ENCODE data around the gene BMS1.
"Not testable (repeated sequence)": the region's sequence is repeated elsewhere in the genome, so short reads cannot be mapped to it uniquely, and the experiment has no call there.

BMS1 gene

DNA sequence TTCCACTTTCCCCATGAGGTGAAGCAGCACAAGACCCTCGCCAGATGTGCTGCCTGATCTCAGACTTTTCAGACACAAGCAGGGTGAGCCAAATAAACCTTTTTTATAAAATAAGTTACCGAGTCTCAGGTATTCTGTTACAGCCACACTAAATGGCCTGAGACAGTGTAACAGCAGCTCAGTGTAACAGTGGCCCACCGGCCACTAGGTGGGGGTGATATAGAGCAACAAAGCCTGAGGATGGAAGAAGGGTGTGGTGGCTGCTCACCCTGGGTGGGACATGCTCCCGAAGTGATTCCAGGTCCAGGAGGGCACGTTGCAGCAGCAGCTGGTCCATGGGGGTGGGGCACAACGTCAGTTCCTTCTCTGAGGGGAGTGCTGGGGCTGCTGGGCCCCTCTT is 44.6 kb downstream of the BMS1 start:
- H3K27ac Mint-ChIP-seq = peak overlapping the region; percentile 37
- TF ChIP-seq, protein P1, sequence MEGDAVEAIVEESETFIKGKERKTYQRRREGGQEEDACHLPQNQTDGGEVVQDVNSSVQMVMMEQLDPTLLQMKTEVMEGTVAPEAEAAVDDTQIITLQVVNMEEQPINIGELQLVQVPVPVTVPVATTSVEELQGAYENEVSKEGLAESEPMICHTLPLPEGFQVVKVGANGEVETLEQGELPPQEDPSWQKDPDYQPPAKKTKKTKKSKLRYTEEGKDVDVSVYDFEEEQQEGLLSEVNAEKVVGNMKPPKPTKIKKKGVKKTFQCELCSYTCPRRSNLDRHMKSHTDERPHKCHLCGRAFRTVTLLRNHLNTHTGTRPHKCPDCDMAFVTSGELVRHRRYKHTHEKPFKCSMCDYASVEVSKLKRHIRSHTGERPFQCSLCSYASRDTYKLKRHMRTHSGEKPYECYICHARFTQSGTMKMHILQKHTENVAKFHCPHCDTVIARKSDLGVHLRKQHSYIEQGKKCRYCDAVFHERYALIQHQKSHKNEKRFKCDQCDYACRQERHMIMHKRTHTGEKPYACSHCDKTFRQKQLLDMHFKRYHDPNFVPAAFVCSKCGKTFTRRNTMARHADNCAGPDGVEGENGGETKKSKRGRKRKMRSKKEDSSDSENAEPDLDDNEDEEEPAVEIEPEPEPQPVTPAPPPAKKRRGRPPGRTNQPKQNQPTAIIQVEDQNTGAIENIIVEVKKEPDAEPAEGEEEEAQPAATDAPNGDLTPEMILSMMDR (IDR thresholded peaks at IDR 0.05) = peak; percentile 15
- H3K36me3 Mint-ChIP-seq (ENCODE audit: low read depth) = peaks cover 88% of the 10 kb centered on the region
- H3K4me3 Mint-ChIP-seq = no peak overlapping the region
- peaks cover 4% of the 10 kb centered on the region for H3K27me3 Mint-ChIP-seq (ENCODE audit: low read depth, poor library complexity)
- peaks cover 27% of the 10 kb centered on the region for H3K9me3 Mint-ChIP-seq
- DNase-seq = peak; percentile 10
- H3K4me1 Mint-ChIP-seq = peaks cover 5% of the 10 kb centered on the region

DNA sequence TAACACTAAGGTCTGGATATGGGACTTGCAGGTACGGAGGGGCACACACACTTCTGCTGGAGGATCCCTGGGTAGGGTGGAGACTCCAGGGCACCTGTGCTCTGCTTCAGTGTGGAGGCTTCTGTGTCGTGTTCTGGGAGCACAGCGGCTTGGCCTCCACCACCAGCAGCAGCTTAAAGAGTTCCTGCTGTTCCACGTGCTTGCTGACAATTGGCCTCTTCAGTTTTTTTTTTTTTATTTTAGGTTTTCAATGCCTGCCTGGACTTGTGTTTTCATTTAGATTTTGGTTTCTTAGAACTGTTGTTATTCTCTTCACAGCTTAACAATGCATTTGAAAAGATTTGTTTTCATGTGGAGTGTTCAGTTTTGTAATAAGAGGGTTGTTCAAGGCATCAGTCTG is 45.8 kb downstream of the BMS1 start:
- Mint-ChIP-seq H3K9me3 (peaks cover 20% of the 10 kb centered on the region), H3K36me3 (ENCODE audit: low read depth) (peaks cover 76% of the 10 kb centered on the region)
- DNase-seq; H3K4me1 Mint-ChIP-seq; H3K27ac Mint-ChIP-seq; H3K27me3 Mint-ChIP-seq (ENCODE audit: low read depth, poor library complexity); H3K4me3 Mint-ChIP-seq: not testable (repeated sequence)

DNA sequence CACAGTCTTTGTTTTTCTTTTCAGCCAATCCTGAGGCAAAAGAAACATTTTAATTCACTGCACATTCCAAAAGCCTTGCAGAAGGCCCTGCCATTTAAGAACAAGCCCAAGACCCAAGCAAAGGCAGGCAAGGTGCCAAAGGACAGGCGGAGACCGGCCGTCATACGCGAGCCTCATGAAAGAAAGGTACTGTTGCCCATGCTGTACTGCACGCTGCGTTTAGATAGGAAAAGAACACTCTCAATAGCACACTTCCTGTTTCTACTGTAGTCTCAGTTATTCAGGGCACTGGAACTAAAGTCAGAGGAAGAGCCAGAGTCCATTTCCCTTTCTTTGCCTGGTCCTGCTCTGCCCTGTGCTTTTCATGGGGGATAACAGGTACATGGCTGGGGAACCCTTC is 47.6 kb downstream of the BMS1 start:
- H3K27me3 Mint-ChIP-seq (ENCODE audit: low read depth, poor library complexity) = peaks cover 4% of the 10 kb centered on the region
- H3K4me3 Mint-ChIP-seq = no peak overlapping the region
- peaks cover 57% of the 10 kb centered on the region for H3K36me3 Mint-ChIP-seq (ENCODE audit: low read depth)
- no peak for DNase-seq
- TF ChIP-seq, protein P1 (IDR thresholded peaks at IDR 0.05) = no peak
- H3K9me3 Mint-ChIP-seq = peaks cover 4% of the 10 kb centered on the region
- no peak overlapping the region for H3K27ac Mint-ChIP-seq
- H3K4me1 Mint-ChIP-seq = peaks cover 5% of the 10 kb centered on the region

DNA sequence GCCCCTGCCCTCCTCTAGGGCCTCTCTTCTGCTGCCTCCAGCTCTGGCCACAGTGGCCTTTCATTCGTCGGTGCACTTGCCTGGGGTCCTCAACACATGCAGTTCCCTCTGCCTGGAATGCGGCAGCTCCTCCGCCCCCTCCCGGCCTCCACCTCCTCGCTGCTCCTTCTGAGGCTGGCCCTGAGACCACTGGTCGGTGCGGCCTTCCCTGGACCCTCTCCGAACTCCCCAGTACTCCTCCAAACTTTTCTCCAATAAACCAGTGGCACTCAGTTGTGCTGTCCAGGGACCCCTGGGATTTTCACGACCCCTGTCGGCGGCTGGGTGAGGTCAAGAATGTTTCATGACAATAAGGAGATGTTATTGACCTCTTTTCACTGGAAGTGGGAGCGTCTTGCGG is 53.5 kb downstream of the BMS1 start:
- peaks cover 10% of the 10 kb centered on the region for H3K36me3 Mint-ChIP-seq (ENCODE audit: low read depth)
- TF ChIP-seq, protein P1 (IDR thresholded peaks at IDR 0.05) = no peak
- H3K4me3 Mint-ChIP-seq = no peak overlapping the region
- no peaks in the 10 kb centered on the region for H3K9me3 Mint-ChIP-seq
- no peak for DNase-seq
- H3K27me3 Mint-ChIP-seq (ENCODE audit: low read depth, poor library complexity) = peaks cover 11% of the 10 kb centered on the region
- peak overlapping the region; percentile 16 for H3K27ac Mint-ChIP-seq
- no peaks in the 10 kb centered on the region for H3K4me1 Mint-ChIP-seq

DNA sequence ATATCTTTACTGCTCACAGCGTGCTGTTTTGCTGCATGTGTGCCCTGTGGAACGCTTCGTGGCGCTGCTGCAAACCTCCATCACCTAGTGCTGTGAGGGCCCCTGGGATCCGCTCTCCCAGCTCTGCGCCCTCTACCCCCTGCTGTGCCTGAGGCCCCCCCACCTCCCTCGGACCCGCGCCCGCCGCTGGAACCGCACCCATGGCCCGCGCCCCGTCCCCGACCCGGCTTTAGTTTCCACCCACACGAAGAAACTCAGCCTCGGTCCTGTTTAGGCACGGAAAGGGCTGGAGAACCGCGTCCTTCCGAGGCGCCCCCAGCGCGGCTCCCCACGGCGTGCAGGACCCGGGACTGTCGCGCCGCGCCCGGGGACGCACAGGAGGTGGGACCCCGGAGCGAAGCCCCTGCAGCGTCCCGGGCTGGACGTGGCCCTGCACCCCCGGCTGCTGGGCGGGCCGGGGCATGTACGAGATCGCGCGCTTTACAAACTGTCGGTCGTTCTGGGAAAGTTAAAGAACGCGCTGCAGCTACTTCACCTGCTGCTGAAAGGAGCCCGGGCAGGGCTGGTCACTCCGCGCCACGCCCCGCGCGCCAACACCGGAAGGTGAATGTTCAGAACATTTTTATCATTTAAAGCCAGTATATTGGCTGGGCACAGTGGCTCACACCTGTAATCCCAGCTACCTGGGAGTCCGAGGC is 54.3 kb downstream of the BMS1 start:
- Mint-ChIP-seq H3K27ac (no peak overlapping the region), H3K36me3 (ENCODE audit: low read depth) (peaks cover 2% of the 10 kb centered on the region), H3K4me3 (no peak overlapping the region), H3K4me1 (no peaks in the 10 kb centered on the region), H3K9me3 (no peaks in the 10 kb centered on the region), H3K27me3 (ENCODE audit: low read depth, poor library complexity) (peaks cover 11% of the 10 kb centered on the region)
- TF ChIP-seq, protein P1 (IDR thresholded peaks at IDR 0.05) = no peak
- no peak for DNase-seq

DNA sequence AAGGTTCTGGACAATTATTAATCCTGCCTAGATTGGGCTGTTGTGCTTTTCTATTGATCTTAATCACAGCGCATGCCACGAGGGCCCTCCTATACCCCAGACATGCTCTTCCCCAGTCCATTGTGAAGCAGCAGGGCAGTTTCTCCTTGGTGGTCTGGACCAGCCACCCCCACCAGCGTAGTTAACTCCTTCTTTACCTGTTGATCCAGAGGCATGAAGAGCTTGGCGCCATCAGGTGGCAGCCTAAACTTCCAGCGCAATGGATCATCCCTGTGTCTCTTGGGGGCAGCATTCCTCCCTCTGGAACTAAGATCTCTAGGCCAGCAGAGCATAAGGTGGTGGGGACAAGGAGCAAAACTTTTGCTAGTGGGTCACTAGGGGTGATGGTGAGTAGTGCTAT is 62.2 kb downstream of the BMS1 start:
- H3K36me3 Mint-ChIP-seq (ENCODE audit: low read depth); H3K4me1 Mint-ChIP-seq: not testable (repeated sequence)
- peaks cover 16% of the 10 kb centered on the region for H3K27me3 Mint-ChIP-seq (ENCODE audit: low read depth, poor library complexity)

DNA sequence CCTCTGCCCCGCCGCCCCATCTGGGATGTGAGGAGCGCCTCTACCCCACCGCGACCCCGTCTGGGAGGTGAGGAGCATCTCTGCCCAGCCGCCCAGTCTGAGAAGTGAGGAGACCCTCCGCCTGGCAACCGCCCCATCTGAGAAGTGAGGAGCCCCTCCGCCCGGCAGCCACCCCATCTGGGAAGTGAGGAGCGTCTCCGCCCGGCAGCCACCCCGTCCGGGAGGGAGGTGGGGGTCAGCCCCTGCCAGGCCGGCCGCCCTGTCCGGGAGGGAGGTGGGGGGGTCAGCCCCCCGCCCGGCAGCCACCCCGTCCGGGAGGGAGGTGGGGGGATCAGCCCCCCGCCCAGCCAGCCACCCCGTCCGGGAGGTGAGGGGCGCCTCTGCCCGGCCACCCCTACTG is 64.7 kb downstream of the BMS1 start:
- H3K4me3 Mint-ChIP-seq; H3K27ac Mint-ChIP-seq; H3K36me3 Mint-ChIP-seq (ENCODE audit: low read depth); H3K4me1 Mint-ChIP-seq; DNase-seq: not testable (repeated sequence)
- Mint-ChIP-seq H3K9me3 (peaks cover 31% of the 10 kb centered on the region), H3K27me3 (ENCODE audit: low read depth, poor library complexity) (peaks cover 18% of the 10 kb centered on the region)

More for the DNA sequence above, 62.2 kb downstream of the BMS1 start:
- peaks cover 30% of the 10 kb centered on the region for H3K9me3 Mint-ChIP-seq
- H3K27ac Mint-ChIP-seq, H3K4me3 Mint-ChIP-seq, DNase-seq: not testable (repeated sequence)

Data from nephron progenitor cell (in vitro differentiated cells).